Activated CD8-positive, alpha-beta memory T cell treated with anti-CD3 and anti-CD28 coated beads for 36 hours (primary cell): Measurements from ENCODE around the gene ELMOD1. TPM values are rescaled to one million over a fixed set of nuclear protein-coding genes. Genes with fewer than 3 reads are reported as not detected.
"Not testable (repeated sequence)": the region's sequence is repeated elsewhere in the genome, so short reads cannot be mapped to it uniquely, and the experiment has no call there.

ENCODE experiments used
- CTCF ChIA-PET: fragments of 350-600 bp; sonication (Branson Sonifier 250); formaldehyde crosslinking; loops from one replicate; lab custom pipeline; 2021; ENCODE audit warnings: antibody characterized with exemption; lab: Charles Lee
- POLR2A ChIA-PET: fragments of 350-600 bp; sonication (Branson Sonifier 250); formaldehyde crosslinking; loops from one replicate; lab custom pipeline; 2021; ENCODE audit warnings: antibody characterized with exemption; lab: Charles Lee
- total RNA-seq, 2 experiments: library from RNA; stranded (reverse); gene quantifications; one replicate each; pipeline ENCODE4 v1.2.3, GENCODE V29; 2021

ELMOD1 gene
- total RNA-seq, 2 experiments from 2014 or later = 0.13 TPM; not detected in 1

DNA sequence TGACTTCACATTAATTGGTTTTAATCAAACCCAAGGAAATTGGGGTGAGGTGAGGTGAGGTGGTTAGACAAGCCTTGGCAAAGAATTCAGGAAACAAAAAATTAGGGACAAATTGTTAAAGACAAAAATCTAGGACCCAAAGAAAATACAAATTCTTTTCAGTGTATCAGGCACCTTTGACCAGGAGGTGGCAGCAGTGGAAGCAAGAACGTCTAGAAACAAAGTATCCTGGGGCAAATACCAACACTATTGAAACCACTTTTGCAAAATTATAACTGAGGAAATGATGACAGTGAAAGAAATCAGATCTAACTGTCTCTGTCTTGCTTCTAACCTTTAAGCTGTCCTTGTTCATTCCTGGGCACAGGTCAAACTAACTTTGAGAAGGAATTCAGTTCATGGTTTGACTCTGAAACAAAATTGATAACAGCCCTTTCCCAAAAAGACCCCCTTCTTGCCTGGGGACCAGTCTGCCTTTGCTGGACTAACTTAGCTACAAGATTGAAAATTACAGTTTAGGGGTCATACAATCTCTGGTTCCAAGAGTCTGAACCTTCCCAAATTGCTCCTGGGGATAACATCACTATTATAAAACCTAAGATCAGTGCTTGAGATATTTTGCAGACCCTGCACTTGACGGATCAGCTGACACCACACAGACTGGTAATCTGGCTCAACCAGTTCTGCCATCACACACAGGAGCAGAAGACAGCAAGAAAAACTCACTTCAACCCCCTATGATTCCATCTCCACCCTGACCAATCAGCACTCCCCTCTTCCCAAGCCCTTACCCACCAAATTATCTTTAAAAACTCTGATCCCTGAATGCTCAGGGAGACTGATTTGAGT lies 14.2 kb upstream of the ELMOD1 start:
- POLR2A ChIA-PET = not testable (repeated sequence)
- CTCF ChIA-PET = interaction anchor here (0.8 to 2.9 kb wide), 4 partner anchors 10 to 14 kb away, joined by 3 to 8 read pairs (median 4); partner anchors contain the start of gene ELMOD1

DNA sequence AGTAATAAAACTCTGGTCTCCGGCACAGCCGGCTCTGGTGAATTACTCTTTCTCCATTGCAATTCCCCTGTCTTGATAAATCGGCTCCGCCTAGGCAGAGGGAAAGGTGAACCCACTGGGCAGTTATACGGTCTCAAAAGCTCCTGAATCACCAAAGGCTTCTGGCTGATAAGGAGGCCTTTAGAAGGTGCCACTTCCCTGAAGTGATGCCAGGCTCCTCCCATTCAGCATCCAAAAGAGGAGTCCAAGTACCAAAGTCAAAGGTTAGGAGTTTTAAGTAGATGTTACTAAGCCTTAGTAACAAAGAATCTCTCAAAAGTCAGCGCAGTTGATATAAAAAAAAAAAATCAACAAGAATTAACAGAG lies 13.6 kb upstream of the ELMOD1 start:
- POLR2A ChIA-PET = no interaction called here
- CTCF ChIA-PET = interaction anchor here (0.8 to 2.9 kb wide), 3 partner anchors 10 to 14 kb away, joined by 3 to 8 read pairs (median 4); partner anchors contain the start of gene ELMOD1

DNA sequence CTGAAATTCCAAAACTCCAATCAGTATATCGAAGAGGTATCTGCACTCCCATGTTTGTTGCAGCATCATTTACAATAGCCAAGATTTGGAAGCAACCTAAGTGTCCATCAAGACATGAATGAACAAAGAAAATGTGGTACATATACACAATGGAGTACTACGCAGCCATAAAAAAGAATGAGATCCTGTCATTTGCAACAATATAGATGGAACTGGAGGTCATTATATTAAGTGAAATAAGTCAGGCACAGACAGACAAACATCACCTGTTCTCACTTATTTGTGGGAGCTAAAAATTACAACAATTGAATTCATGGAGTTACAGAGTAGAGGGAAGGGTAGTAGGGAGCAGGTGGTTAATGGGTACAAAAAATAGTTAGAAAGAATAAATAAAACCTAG lies 11.8 kb upstream of the ELMOD1 start:
- POLR2A ChIA-PET = not testable (repeated sequence)

DNA sequence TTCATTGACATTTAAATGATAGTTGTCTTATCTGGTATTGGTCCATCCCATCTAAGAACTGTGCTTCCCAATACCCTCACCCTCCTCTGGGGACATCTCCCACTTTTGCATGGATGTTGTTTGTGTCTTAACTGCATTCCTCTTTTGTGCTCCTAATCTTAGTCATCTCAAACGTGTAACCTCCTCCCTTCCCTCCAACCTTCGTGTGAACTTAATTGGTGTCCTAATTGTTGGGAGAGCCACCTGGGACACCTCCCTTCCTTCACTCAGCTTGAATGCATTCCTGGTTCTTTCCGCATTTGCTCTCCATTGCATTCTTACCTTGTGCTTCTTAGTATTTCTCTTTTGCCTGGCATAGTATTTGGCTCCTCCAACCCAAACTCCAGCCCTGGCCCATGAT lies 9.8 kb upstream of the ELMOD1 start:
- CTCF ChIA-PET = no interaction called here

More for the DNA sequence above, 11.8 kb upstream of the ELMOD1 start:
- CTCF ChIA-PET = not testable (repeated sequence)

DNA sequence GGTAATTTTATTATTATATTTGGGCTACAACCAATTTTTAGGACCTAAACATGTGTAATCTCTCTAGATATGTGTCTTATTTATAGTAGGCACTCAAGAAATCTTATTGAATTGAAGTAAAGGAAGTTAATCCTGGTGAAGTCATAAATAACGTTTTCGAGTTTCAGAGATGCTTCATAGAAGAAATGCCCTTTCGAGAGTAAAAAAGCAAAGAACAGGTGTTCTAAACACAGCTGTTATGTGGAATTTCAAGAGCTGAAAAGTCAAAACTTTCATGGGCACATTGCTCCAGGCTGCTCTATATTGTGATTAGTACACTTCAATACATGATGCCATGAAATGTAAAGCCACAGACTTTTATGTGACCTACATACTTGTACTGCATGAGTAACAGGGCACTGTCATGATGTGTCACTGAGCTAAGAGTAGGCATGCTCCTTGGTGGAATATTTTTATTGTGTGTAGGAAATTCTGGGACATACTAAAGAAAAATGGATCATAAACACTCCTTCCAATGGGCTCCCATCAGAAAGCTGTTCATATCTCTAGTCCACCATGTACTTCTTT lies 7.2 kb upstream of the ELMOD1 start:
- ChIA-PET CTCF (no interaction called here), POLR2A (no interaction called here)

More for the DNA sequence above, 9.8 kb upstream of the ELMOD1 start:
- POLR2A ChIA-PET = no interaction called here

DNA sequence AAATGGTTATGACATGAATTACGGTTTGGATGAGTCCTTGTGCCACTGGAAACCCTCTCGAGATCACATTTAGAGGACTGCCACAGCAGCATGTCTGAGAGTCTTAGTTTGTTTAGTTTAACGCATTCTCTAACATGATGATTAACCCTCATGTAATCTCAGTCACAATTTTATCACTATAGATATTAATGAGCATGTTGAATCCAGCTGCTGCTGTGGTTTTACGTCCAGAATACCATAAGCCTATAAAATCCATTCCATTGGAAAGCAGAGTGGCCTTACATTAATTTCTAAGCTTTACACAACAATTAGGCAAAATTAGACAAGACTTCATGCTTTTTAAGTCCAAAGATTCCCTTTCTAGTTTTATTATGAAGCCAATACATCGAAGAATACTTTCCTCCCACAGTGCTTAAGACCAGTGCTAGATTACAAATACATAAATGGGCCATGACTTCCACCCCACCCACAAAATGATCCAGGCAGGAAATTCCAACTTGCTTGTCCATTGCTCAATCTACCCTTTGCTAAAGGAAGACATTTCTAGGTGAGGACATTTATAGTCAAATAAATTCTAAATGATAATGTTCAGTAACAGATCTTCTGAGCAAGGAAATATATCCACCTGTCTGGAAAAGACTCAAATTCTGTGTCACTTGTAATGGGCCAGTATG lies 3.5 kb upstream of the ELMOD1 start:
- POLR2A ChIA-PET = no interaction called here
- CTCF ChIA-PET = no interaction called here

DNA sequence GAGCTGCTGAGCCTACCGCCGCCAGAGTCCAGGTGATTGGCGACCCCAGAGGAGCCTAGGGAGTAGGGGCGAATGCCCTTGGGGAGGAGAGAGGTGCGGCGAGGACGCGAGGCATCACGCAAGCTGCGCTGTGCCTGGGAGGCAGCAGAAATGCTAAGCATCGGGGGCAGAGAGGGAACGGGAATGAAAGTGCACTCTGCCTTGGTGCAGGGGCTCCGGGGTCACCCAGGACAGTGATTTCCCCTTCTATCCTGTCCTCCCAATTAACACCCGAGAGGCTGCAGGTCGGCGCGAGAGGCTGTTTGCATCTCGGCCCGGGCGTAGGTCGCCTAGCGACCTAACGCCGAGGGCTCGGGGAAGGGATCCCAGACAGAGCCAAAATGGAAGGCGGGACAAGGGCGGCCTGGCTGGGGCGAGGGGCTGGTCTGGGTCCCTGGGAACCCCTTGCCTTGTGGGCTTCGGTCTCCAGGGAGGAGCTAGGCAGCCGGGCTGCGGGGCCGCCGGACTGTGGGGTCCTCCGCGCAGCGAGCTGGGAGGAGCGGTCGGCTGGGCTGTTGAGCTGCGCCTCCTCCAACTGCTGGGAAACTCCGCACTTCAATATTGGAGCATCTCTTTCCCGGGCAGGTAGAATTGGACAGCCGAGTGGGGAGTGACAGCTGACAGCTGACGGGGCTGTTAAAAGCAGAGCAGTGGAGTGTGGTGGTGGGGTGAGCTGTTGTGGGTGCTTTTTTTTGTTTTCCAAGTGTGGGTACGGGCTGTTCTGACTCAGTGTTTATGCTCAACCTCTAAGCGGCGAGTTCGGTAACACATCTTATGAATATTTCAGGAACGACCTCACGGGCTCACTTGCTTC lies 657 bp downstream of the ELMOD1 start:
- CTCF ChIA-PET = interaction anchor here (1.2 kb wide), 1 partner anchor 20 kb away, joined by 3 read pairs; no protein-coding TSS in a partner anchor

DNA sequence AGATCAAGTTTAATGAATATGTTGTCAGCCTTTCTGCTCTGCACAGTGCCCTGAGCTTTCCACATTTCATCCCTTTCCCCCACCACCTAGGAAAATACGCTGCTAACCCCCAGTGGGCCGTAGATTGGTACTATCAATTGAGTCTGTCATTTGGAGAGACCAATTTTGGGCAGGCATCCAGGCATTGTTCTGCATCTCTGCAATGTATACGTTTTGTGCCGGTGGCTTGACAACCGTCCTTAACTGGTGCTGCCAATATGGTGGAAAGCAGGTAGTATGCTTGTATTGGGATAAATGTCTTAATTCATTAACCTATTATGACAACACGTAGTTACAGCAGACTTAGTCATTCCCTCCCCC lies 1.3 kb downstream of the ELMOD1 start:
- ChIA-PET POLR2A (no interaction called here), CTCF (interaction anchor here (1.2 kb wide), 1 partner anchor 20 kb away, joined by 3 read pairs; no protein-coding TSS in a partner anchor)

More for the DNA sequence above, 657 bp downstream of the ELMOD1 start:
- POLR2A ChIA-PET = no interaction called here

DNA sequence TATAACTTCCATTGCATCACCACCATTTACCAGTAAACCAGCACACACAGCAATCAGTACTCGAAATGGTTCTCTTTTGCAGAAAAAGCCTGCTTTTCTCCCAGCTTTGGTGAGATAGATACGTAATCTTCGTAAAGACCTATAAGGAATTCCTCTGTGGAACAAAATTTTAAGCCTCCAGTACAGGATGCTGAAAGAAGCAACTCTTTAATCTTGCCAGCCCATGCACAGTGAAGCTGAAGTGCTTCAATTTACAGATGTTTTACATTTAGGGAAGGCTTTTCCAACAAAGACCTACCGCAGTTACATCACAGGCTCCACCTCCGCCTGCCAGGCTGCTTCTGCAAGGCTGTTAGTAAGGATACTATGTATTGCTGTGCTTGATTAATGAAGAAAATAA lies 1.9 kb downstream of the ELMOD1 start:
- CTCF ChIA-PET = no interaction called here
- POLR2A ChIA-PET = no interaction called here

DNA sequence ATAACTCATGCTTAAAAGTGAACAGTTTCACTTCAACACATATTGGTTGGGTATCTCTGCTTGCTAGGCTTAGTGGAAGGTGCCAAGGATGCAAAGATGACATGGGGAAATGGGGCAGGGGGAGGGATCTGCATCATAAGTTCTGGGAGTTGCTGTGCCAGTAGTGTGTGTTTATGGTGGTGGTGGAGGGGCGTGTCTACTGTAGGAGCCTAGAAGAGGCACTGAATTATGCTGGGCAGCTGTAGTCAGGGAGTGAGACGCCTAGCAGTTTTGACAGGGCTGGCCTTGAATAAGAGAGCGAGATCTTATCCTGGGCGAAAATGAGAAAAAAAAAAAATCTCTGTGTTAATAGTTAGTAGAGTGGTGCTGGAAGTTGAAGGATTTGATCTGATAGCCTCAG lies 3.0 kb downstream of the ELMOD1 start:
- POLR2A ChIA-PET = no interaction called here
- CTCF ChIA-PET = no interaction called here

DNA sequence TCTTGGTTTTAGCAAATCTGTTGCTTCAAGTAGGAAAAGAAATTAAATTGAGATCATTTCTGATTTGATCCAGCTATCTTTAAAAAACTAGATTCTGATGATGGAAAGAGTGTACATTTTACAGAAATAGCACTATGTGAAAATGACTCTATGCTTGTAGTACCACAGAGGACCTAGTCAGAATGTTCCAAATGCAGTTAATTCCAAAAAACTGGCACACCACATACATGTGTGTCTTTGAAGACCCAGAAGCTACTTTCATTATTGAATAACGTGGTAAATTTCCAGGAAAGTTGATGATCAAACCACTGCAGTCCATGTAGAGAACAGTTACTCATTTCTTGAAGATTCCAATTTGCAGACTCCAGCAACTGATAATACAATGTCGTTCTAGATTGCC lies 3.8 kb downstream of the ELMOD1 start:
- ChIA-PET POLR2A (no interaction called here), CTCF (no interaction called here)

DNA sequence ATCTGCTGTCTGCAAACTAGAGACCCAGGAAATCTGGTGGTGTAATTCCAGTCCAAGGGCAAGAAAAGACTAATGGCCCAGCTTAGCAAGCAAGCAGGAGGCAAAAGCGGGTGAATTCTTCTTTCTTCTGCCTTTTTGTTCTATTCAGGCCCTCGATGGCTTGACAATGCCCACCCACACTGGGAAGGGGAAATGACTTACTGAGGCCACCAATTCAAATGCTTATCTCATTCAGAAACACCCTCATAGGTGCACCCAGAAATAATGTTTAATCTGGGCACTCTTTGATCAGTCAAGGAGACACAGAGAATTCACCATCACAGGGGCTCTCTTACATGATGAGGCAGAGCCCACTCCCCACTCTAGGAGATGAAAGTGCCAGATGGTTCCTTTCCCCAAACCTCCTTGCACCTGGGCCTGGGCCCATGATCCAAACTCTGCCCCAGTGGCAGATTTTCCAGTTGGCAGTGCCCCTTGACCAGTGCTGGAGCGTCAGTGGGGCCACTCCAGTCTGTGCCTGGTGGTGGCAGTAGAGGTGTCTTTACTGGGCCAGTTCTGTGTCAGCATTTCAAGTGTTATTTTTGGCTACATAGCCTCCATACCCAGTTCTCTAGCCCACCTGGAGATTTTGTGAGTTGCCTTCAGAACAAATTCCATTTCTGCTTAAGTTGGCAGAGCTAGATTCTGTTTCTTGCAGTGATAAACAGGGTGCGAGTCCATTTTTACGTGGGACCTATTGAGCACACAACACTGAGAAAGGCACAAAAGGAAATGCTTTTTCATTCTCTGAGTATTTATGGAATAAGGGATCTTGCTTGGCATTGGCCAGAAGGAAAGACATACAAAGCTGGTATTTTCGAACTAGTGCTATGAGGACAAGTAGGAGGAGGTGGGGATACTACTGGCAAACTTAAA lies 7.5 kb downstream of the ELMOD1 start:
- POLR2A ChIA-PET = no interaction called here
- CTCF ChIA-PET = interaction anchor here (0.6 to 1.7 kb wide), 2 partner anchors 8 to 13 kb away, joined by 3 to 6 read pairs; partner anchors contain the start of gene ELMOD1

DNA sequence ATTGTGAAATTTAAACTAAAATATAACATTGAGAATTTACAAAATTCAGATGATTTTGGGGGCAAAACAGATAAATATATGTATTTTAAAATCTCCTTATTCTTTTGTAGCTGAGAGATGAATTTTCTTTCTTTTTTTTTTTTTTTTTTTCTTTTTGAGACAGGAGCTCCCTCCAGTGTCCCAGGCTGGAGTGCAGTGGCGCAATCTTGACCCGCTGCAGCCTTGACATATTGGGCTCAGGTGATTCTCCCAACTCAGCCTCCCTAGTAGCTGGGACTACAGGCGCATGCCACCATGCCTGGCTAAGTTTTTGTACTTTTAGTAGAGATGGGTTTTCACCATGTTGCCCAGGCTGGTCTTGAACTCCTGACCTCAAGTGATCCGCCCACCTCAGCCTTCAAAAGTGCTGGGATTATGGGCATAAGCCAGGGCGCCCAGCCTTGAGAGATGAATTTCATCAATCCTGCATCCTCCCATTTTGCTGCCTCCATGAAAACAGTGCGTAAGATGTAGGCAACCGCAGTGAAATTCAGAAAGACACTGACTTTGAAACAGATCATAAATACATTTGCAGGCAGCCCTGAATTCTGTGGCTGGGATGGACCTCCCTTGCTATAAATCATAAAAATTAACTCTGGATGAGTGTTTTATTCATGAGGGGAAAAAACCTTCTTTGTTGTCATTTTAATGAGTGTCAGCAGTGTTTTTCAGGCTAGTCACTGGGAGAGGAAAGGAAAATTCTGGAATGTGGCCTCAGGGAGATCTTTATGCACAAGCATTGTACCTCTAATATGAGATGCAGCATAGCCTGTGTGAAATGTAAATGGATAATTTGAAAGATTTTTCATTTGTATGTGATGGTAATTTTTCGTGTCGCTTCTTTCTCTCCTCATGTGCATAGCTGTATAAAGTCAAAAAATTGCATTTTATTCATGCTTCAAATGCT lies 14.4 kb downstream of the ELMOD1 start:
- POLR2A ChIA-PET = no interaction called here
- CTCF ChIA-PET = interaction anchor here (0.6 kb wide), 1 partner anchor 296 kb away, joined by 3 read pairs; no protein-coding TSS in a partner anchor

DNA sequence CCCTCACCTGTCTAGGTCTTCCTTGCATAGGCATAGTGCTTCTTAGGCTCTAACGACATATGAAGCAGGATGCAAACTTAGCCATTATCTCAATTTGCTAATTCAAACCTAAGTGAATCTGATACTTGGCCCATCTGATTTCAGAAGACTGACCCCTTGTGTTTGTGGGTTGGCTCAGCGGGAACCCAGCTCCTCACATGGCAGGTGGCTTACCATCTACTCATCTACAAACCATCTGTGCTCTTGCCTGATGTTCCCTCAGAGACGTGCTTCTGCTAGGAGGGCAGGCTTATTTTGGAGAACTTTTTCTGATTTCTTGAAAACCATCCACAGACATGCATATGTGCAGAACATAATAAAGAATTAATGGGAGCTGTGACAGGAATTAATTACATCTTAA lies 15.2 kb downstream of the ELMOD1 start:
- ChIA-PET POLR2A (no interaction called here), CTCF (no interaction called here)

DNA sequence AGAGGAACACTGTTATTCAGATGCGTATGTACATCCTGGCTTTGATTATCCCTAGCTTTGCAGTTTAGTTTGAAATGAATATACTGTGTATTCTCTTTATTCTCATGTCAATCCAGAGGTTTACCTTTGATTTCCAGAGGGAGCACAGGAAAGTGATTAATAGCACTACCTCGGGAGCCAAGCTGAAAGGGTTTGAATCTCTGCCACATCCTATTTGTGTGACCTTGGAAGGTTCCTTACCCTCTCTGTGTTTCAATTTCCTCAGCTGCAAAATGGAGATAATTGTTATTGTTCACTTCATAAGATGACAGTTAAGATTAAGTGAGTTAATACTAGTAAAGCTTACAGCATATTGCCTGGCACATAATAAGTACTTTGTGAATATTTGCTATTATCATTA lies 17.9 kb downstream of the ELMOD1 start:
- CTCF ChIA-PET = interaction anchor here (0.5 kb wide), 1 partner anchor 71 kb away, joined by 3 read pairs; no protein-coding TSS in a partner anchor
- POLR2A ChIA-PET = no interaction called here

DNA sequence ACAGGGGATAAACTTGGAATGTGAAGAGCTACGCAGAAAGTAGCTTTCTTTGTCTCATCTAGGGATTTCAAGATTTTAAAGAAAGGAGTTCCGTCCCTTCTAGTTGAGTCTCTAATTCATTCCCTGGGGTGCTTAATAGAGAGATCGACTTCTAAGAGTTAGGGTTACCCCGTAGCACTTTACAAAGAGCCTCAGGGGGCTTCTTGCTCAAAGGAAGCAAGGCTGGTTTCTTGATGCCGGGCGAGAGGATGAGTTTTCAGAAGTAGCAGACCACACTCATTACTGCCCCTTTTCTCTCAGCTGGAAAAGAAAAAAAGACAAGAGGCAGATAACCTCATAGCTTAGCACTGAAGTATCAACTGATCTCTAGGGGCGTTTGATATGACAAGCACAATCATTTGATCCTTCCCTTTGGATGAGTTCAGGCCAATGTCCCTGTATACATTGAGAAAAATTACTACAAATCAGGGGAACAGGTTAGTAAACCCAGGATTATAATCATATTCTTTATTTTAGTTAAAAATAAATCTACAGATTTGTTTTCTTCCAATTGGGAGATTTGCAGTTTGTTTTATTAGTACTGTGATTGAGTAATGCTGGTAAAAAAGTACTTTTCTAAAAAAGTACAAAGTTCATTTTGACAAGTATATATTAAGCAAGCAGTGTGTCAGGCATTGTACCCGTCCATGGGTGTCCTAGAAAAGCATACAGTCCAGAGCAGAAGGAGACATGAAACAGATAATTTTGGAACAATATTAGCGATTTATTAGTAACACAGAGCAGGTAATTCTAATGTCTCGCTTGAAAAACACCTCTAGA lies 18.7 kb downstream of the ELMOD1 start:
- ChIA-PET CTCF (no interaction called here), POLR2A (no interaction called here)
